Measurements from ENCODE around the gene DPYD.

DNA sequence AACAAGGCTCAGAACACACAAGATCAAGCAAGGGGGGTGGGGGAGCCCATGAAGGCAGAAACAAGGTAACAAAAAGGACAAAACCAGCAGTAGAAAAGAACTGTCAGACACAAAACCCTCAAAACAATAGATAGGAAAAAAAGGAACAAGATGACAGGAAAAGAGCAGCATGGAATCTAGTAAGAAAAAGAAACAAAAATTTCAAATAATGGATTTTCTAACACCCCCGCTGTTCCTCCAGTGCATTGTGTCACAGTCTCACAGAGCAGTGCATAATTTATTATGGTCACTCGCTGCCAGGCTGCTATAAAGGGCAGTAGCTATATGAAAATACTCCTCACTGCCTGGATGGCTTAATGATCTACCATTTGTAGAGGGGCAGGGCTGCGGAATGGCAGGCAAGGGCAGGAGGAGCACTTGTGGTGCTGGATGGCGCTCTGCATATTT is 567.9 kb downstream of the DPYD start:
- TF ChIP-seq, protein P1, sequence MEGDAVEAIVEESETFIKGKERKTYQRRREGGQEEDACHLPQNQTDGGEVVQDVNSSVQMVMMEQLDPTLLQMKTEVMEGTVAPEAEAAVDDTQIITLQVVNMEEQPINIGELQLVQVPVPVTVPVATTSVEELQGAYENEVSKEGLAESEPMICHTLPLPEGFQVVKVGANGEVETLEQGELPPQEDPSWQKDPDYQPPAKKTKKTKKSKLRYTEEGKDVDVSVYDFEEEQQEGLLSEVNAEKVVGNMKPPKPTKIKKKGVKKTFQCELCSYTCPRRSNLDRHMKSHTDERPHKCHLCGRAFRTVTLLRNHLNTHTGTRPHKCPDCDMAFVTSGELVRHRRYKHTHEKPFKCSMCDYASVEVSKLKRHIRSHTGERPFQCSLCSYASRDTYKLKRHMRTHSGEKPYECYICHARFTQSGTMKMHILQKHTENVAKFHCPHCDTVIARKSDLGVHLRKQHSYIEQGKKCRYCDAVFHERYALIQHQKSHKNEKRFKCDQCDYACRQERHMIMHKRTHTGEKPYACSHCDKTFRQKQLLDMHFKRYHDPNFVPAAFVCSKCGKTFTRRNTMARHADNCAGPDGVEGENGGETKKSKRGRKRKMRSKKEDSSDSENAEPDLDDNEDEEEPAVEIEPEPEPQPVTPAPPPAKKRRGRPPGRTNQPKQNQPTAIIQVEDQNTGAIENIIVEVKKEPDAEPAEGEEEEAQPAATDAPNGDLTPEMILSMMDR (conservative IDR thresholded peaks at IDR 0.05; ENCODE audit: low read depth, low read length) = no peak
- TF ChIP-seq EZH2phosphoT487 (IDR thresholded peaks at IDR 0.05; ENCODE audit: borderline replicate concordance, low read length) = no peak
- no peak for TF ChIP-seq EZH2 (IDR thresholded peaks at IDR 0.05; ENCODE audit: low read length, unreplicated experiment)

Data from PC-3 (cell line).